ENCODE measurements around the gene HS3ST6. TPM values are rescaled to one million over a fixed set of nuclear protein-coding genes. Genes with fewer than 3 reads are reported as not detected.

HS3ST6 gene
- total and polyA plus RNA-seq, 2 donors (not counting 3 experiments of a cell fraction or from before 2014, with no cell fraction given), result not detected

GRCh38 chr16:1914988-1915387 lies 3.2 kb downstream of the HS3ST6 start:
- no peaks in the 10 kb centered on the region for H4K20me1 ChIP-seq (replicated peaks; ENCODE audit: control insufficient read depth, extremely low read depth, insufficient read depth, low read length)
- no peaks in the 10 kb centered on the region for H3K9me1 ChIP-seq (replicated peaks; ENCODE audit: control insufficient read depth, extremely low read depth, insufficient read depth, low read length)
- intact Hi-C loops (cut with micrococcal nuclease) (loop anchor here (5.0 kb wide), 1 partner anchor 693 kb away; no protein-coding TSS in a partner anchor), dilution Hi-C loops (cut with MboI; ENCODE audit: extremely low pct_ligation_motif_present, low sequenced_read_pairs) (no loop called here)
- H3K4me2 ChIP-seq (ENCODE audit: insufficient read depth, low read length), result no peak overlapping the region
- ChIA-PET CTCF (interaction anchor here (1.4 to 1.9 kb wide), 2 partner anchors 9 to 12 kb away, joined by 3 to 7 read pairs; no protein-coding TSS in a partner anchor), POLR2A (no interaction called here)
- H3K4me1 ChIP-seq (ENCODE audit: control insufficient read depth, extremely low read depth, insufficient read depth, low read length), result no peaks in the 10 kb centered on the region
- no TSS peak for BruUV-seq (replicated peaks)
- no peaks in the 10 kb centered on the region for H3K79me2 ChIP-seq (ENCODE audit: control insufficient read depth, insufficient read depth, low read length)
- H2AFZ ChIP-seq (ENCODE audit: low read depth, low read length), result no peak overlapping the region
- H3K9ac ChIP-seq (replicated peaks; ENCODE audit: extremely low read depth, insufficient read depth, low read length), result no peak overlapping the region
- H3K9me3 ChIP-seq (replicated peaks; ENCODE audit: control insufficient read depth, insufficient read depth, low read length), result no peaks in the 10 kb centered on the region
- no peaks in the 10 kb centered on the region for H3K36me3 ChIP-seq (ENCODE audit: control insufficient read depth in 2 of 2, extremely low read depth in 1 of 2, insufficient read depth in 2 of 2, low read length in 2 of 2)
- no peak overlapping the region for H3K4me3 ChIP-seq (replicated peaks in 1 of 3; ENCODE audit: insufficient read depth in 1 of 3, low read depth in 1 of 3, low read length in 3 of 3)
- H3K27me3 ChIP-seq (ENCODE audit: control insufficient read depth in 2 of 2, insufficient read depth in 2 of 2, low read length in 2 of 2), result peaks cover 27% of the 10 kb centered on the region in 2 experiments
- DNase-seq (ENCODE audit: low read depth, low spot score) (no peak), FAIRE-seq (no peak)
- TF ChIP-seq JUN (IDR thresholded peaks at IDR 0.05; ENCODE audit: borderline replicate concordance, insufficient read depth, insufficient read length, low read depth), result no peak
- TF ChIP-seq GATA2 (IDR thresholded peaks at IDR 0.05; ENCODE audit: insufficient read depth, insufficient read length, low read depth, low read length), result no peak
- TF ChIP-seq FOS (IDR thresholded peaks at IDR 0.05; ENCODE audit: borderline replicate concordance, insufficient read depth, low read length), result no peak
- no peak overlapping the region for H3K27ac ChIP-seq (ENCODE audit: insufficient read depth, low read depth, low read length)

GRCh38 chr16:1914084-1914608 lies 4.1 kb downstream of the HS3ST6 start:
- dilution Hi-C loops (cut with MboI; ENCODE audit: extremely low pct_ligation_motif_present, low sequenced_read_pairs) (no loop called here), intact Hi-C loops (cut with micrococcal nuclease) (no loop called here)
- TF ChIP-seq GATA2 (IDR thresholded peaks at IDR 0.05; ENCODE audit: insufficient read depth, insufficient read length, low read depth, low read length), result no peak
- TF ChIP-seq POLR2AphosphoS5 (IDR thresholded peaks at IDR 0.05; ENCODE audit: insufficient read depth, low read depth, low read length), result no peak
- no peak for TF ChIP-seq EZH2 (IDR thresholded peaks at IDR 0.05; ENCODE audit: borderline replicate concordance, low read depth, low read length, severe bottlenecking)
- TF ChIP-seq, protein P1, sequence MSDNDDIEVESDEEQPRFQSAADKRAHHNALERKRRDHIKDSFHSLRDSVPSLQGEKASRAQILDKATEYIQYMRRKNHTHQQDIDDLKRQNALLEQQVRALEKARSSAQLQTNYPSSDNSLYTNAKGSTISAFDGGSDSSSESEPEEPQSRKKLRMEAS (IDR thresholded peaks at IDR 0.05; ENCODE audit: insufficient read depth, insufficient read length), result no peak
- no peak for TF ChIP-seq FOS (IDR thresholded peaks at IDR 0.05; ENCODE audit: borderline replicate concordance, insufficient read depth, low read length)
- no peak for TF ChIP-seq POLR2A (IDR thresholded peaks at IDR 0.05; ENCODE audit: low read depth, low read length)
- no peak for TF ChIP-seq JUN (IDR thresholded peaks at IDR 0.05; ENCODE audit: borderline replicate concordance, insufficient read depth, insufficient read length, low read depth)
- no peak for TF ChIP-seq MYC (IDR thresholded peaks at IDR 0.05; ENCODE audit: low read depth, low read length)
- TF ChIP-seq CTCF (IDR thresholded peaks at IDR 0.05; ENCODE audit: extremely low read depth in 1 of 2, insufficient read depth in 1 of 2, low read depth in 1 of 2, low read length in 2 of 2), result no peak
- BruUV-seq (replicated peaks), result no TSS peak
- Histone ChIP-seq H3K4me2 (ENCODE audit: insufficient read depth, low read length) (no peak overlapping the region), H3K79me2 (ENCODE audit: control insufficient read depth, insufficient read depth, low read length) (no peaks in the 10 kb centered on the region), H3K4me3 (replicated peaks in 1 of 3; ENCODE audit: insufficient read depth in 1 of 3, low read depth in 1 of 3, low read length in 3 of 3) (no peak overlapping the region), H2AFZ (ENCODE audit: low read depth, low read length) (no peak overlapping the region), H4K20me1 (replicated peaks; ENCODE audit: control insufficient read depth, extremely low read depth, insufficient read depth, low read length) (no peaks in the 10 kb centered on the region), H3K27ac (ENCODE audit: insufficient read depth, low read depth, low read length) (no peak overlapping the region), H3K9me1 (replicated peaks; ENCODE audit: control insufficient read depth, extremely low read depth, insufficient read depth, low read length) (no peaks in the 10 kb centered on the region), H3K9ac (replicated peaks; ENCODE audit: extremely low read depth, insufficient read depth, low read length) (no peak overlapping the region), H3K36me3 (ENCODE audit: control insufficient read depth in 2 of 2, extremely low read depth in 1 of 2, insufficient read depth in 2 of 2, low read length in 2 of 2) (no peaks in the 10 kb centered on the region), H3K4me1 (ENCODE audit: control insufficient read depth, extremely low read depth, insufficient read depth, low read length) (no peaks in the 10 kb centered on the region), H3K9me3 (replicated peaks; ENCODE audit: control insufficient read depth, insufficient read depth, low read length) (no peaks in the 10 kb centered on the region), H3K27me3 (ENCODE audit: control insufficient read depth in 2 of 2, insufficient read depth in 2 of 2, low read length in 2 of 2) (peaks cover 19 to 20% of the 10 kb centered on the region in 2 experiments)
- CTCF ChIA-PET, result interaction anchor here (0.7 to 1.9 kb wide), 4 partner anchors 10 to 38 kb away, joined by 3 to 7 read pairs (median 3); no protein-coding TSS in a partner anchor
- POLR2A ChIA-PET, result no interaction called here
- DNase-seq (ENCODE audit: low read depth, low spot score) (no peak), FAIRE-seq (no peak)
